Ovary (tissue), 9 donors: ENCODE measurements around the gene BTBD18. TPM values are rescaled to one million over a fixed set of nuclear protein-coding genes. Genes with fewer than 3 reads are reported as not detected.

Experiments used
- DNase-seq, 5 donors: peaks; one replicate each; pipeline ENCODE4 v3.0.0-alpha.2; 2019 to 2020
- H3K27ac ChIP-seq, 2 donors: fragments of 200-600 bp; one replicate each; pipeline versions ENCODE4 v1.5.1 to v1.8.0; 2019 to 2022
- H3K27me3 ChIP-seq: fragments of 200-600 bp; one replicate; pipeline ENCODE4 v1.8.0; 2022
- H3K36me3 ChIP-seq: fragments of 200-600 bp; sonication (generic); one replicate; pipeline ENCODE4 v1.5.1; 2019
- H3K4me1 ChIP-seq: one replicate; pipeline ENCODE4 v1.8.1; 2013; ENCODE audit warnings: mild to moderate bottlenecking, moderate library complexity; ENCODE audit not compliant: insufficient read depth
- H3K4me3 ChIP-seq: fragments of 200-600 bp; sonication (generic); one replicate; pipeline ENCODE4 v1.5.1; 2017
- H3K9me3 ChIP-seq, 2 donors: fragments of 200-600 bp in 1 of 2; sonication (generic) in 1 of 2; one replicate each; pipeline versions ENCODE4 v1.5.1 to v1.8.1; 2013 to 2019; ENCODE audit warnings: mild to moderate bottlenecking in 1 of 2, moderate library complexity in 1 of 2
- EP300 ChIP-seq: sonication (generic); formaldehyde crosslinking; IDR thresholded peaks from one replicate; pipeline ENCODE4 v1.6.1; 2017; ENCODE audit warnings: antibody characterized with exemption
- POLR2A ChIP-seq: fragments of 450-650 bp; IDR thresholded peaks from one replicate; pipeline ENCODE4 v1.6.1; 2017; ENCODE audit warnings: antibody characterized with exemption, mild to moderate bottlenecking, moderate library complexity
- WGBS, 3 donors: extraction: QIAGEN DNeasy Blood & Tissue Kit in 1 of 3; methylation state at CpG; one replicate each; pipeline versions ENCODE4 v1.1.5 to v1.1.7; 2013 to 2017; 5-methylcytosine and 5-hydroxymethylcytosine counted together
- intact Hi-C, 4 donors: fragments of 100-400 bp; cut with DNase I; formaldehyde crosslinking; loops; one replicate each; pipeline versions ENCODE4 v1.11.0 to v1.15.1; 2022 to 2023
- polyA plus RNA-seq, 2 donors: library from polyadenylated mRNA; stranded (reverse); fragments of 200-250 nt in 1 of 2; fragments of 350-450 nt in 1 of 2; fragmentation: Illumina TruSeq in 1 of 2; extraction: RNeasy Lipid Tissue Mini Kit (QIAGEN cat#74804) in 1 of 2; gene quantifications; one replicate each; pipeline ENCODE4 v1.2.3, GENCODE V29; 2013 to 2014
- total RNA-seq, 7 donors: library from RNA; depleted of rRNA in 2 of 7; stranded (reverse); fragments of >200 nt in 2 of 7; fragmentation: NEBNext Ultra II Directional in 3 of 7; extraction: Animal tissue kit (Norgen Biotek cat#: 25700) in 3 of 7; gene quantifications; one replicate each; pipeline versions ENCODE4 v1.1.0 to v1.2.4, GENCODE V29; 2016 to 2023
- TF ChIP-seq, protein P1 (sequence below), 3 donors: fragments of 450-650 bp in 2 of 3; fragments of 200-600 bp in 1 of 3; IDR thresholded peaks; one replicate each; pipeline versions ENCODE4 v1.5.1 to v1.8.0; 2016 to 2022; ENCODE audit warnings: antibody characterized with exemption in 3 of 3, mild to moderate bottlenecking in 1 of 3
- donor health status: DM: no; HTN: no; CAD: no; lungs with moderate emphysema.
- donor health status: DM: no; HTN: no; CAD: no.
- donor health status: Bipolar disorder and iron deficiency.
- donor health status: DM: yes; HTN: yes; CAD: no.
- donor health status: DM: no; HTN: no; CAD: no.
- donor health status: DM: yes; HTN: yes; CAD: no.

Gene BTBD18
- total and polyA plus RNA-seq, 9 donors, result 0.02 TPM; not detected in 8

DNA sequence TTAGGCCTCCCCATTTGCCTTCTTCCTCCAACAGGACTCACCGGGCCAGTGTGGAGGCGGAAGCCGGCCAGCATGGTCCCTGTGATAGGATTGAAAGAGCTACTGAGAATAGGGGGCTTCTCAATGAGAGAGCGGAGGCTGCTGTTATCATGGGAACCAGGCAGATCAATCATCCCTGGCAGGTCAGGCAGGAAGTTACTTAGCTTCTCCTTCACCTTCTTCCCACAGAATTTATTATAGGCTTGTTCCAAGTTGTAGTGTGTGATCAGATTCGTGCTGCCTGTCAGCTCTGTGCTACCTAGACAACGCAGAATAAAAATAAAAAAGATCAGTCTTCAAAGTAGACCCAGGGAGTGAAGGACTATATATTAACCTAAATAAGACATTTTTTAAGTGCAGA is 46.7 kb downstream of the BTBD18 start:
- Histone ChIP-seq H3K4me3 (no peak overlapping the region), H3K27me3 (no peaks in the 10 kb centered on the region), H3K4me1 (peaks cover 3% of the 10 kb centered on the region), H3K36me3 (no peaks in the 10 kb centered on the region), H3K27ac (no peak overlapping the region), H3K9me3 (no peaks in the 10 kb centered on the region)
- TF ChIP-seq, protein P1, sequence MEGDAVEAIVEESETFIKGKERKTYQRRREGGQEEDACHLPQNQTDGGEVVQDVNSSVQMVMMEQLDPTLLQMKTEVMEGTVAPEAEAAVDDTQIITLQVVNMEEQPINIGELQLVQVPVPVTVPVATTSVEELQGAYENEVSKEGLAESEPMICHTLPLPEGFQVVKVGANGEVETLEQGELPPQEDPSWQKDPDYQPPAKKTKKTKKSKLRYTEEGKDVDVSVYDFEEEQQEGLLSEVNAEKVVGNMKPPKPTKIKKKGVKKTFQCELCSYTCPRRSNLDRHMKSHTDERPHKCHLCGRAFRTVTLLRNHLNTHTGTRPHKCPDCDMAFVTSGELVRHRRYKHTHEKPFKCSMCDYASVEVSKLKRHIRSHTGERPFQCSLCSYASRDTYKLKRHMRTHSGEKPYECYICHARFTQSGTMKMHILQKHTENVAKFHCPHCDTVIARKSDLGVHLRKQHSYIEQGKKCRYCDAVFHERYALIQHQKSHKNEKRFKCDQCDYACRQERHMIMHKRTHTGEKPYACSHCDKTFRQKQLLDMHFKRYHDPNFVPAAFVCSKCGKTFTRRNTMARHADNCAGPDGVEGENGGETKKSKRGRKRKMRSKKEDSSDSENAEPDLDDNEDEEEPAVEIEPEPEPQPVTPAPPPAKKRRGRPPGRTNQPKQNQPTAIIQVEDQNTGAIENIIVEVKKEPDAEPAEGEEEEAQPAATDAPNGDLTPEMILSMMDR (IDR thresholded peaks at IDR 0.05), result no peak
- TF ChIP-seq POLR2A, result no peak
- no peak for TF ChIP-seq EP300
- DNase-seq, result no peak
- intact Hi-C loops, result no loop called here
- WGBS, 3 donors, result 84 to 89% (median 86%) methylated on average over 6 of the region's 6 CpGs

DNA sequence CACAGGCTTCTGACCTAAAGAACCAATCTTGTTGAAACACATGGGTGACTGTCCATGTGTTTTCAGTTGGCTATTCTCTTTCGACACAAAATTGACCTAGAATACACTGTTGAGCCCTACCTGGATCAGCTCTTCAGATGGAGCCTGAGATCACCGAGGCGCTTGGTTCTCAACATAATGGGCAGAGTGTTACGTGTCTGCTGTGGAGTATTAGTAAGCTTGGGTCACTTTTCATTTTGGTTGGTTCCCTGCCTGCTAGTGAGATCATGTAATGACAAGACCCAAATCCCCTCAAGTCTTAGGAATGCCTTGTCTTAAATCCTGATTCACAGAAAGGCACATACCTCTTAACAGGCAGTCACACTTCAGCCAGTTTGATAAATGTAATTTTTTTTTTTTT is 48.3 kb downstream of the BTBD18 start:
- intact Hi-C loops, result loop anchor here in 1 of 4 donors (2.0 kb wide), 1 partner anchor 27 kb away; no protein-coding TSS in a partner anchor
- DNase-seq, result no peak
- 54 to 76% (median 66%) methylated on average over 4 of the region's 4 CpGs for WGBS, 3 donors
- TF ChIP-seq EP300 (no peak), POLR2A (no peak)
- TF ChIP-seq, protein P1 (IDR thresholded peaks at IDR 0.05), result no peak
- H3K4me1 ChIP-seq, result peaks cover 3% of the 10 kb centered on the region
- H3K27ac ChIP-seq, result no peak overlapping the region
- no peaks in the 10 kb centered on the region for H3K36me3 ChIP-seq
- no peaks in the 10 kb centered on the region for H3K9me3 ChIP-seq
- H3K27me3 ChIP-seq, result no peaks in the 10 kb centered on the region
- H3K4me3 ChIP-seq, result no peak overlapping the region

DNA sequence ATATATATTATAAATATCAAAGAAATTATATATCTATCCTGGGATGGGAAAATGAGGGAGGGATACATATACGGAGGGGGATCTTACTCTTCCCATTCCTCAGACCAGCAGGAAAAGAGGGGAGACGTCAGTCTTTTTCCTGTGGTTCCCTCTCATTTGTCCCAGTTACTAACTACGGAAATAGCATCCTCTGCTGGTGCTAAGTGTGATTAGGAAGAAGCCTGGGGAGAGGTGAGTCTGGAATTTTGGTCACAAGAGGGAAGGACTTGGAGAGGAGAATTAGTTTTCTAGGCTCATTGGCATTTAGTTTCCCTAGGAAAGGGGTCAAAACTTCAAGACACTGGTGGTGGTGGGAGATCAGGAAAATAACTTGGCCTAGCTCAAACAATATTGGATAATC is 51.2 kb downstream of the BTBD18 start:
- Histone ChIP-seq H3K9me3 (no peaks in the 10 kb centered on the region), H3K27ac (no peak overlapping the region), H3K27me3 (no peaks in the 10 kb centered on the region), H3K4me3 (no peak overlapping the region), H3K4me1 (peaks cover 3% of the 10 kb centered on the region), H3K36me3 (no peaks in the 10 kb centered on the region)
- intact Hi-C loops, result no loop called here
- WGBS, 3 donors, result 41 to 52% (median 52%) methylated on average over 3 of the region's 3 CpGs
- no peak for DNase-seq
- TF ChIP-seq, protein P1 (IDR thresholded peaks at IDR 0.05), result no peak
- TF ChIP-seq POLR2A, result no peak
- no peak for TF ChIP-seq EP300

DNA sequence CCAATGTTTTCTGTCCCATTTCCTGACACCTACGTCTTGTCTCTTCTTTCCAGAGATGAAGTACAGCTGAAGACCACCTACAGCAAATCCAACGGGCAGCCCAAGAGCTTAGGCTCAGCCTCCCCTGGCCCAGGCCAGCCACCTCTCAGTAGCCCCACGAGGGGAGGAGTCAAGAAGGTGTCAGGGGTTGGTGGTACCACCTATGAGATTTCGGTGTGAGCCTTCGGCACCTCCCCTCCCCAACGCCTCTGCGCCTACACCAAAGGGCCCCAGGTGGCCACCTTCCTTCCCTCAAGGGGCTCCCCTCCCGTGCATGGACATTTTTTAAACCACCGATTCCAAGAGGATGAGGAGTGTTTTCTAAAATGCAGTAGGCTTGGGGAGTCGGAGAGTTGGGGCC is 51.8 kb downstream of the BTBD18 start:
- Histone ChIP-seq H3K4me1 (peaks cover 3% of the 10 kb centered on the region), H3K9me3 (no peaks in the 10 kb centered on the region), H3K4me3 (no peak overlapping the region), H3K27ac (no peak overlapping the region), H3K27me3 (no peaks in the 10 kb centered on the region), H3K36me3 (no peaks in the 10 kb centered on the region)
- no peak for TF ChIP-seq EP300
- TF ChIP-seq, protein P1 (IDR thresholded peaks at IDR 0.05), result no peak
- TF ChIP-seq POLR2A, result no peak
- no peak for DNase-seq
- whole genome bisulfite sequencing, 3 donors, result 80 to 81% (median 81%) methylated on average over 10 of the region's 10 CpGs
- intact Hi-C loops, result no loop called here
